GM19035 (cell line): ENCODE data around the gene EPHB2.

Experiments
- ATAC-seq: cut with Tn5 transposase; IDR thresholded peaks from one replicate; pipeline ENCODE4 v1.9.1; 2021; ENCODE audit not compliant: unreplicated experiment

The EPHB2 gene

GRCh38 chr1:22749919-22750684 lies 39.5 kb downstream of the EPHB2 start:
- ATAC-seq: no peak

GRCh38 chr1:22750685-22751051 lies 40.0 kb downstream of the EPHB2 start:
- no peak for ATAC-seq

- no peak for ATAC-seq
Measured at GRCh38 chr1:22751124-22751531, 40.5 kb downstream of the EPHB2 start.

- ATAC-seq: no peak
Measured at GRCh38 chr1:22752339-22752738, 41.7 kb downstream of the EPHB2 start.

- ATAC-seq: no peak
Measured at GRCh38 chr1:22753481-22753971, 42.9 kb downstream of the EPHB2 start.

GRCh38 chr1:22754106-22754768 lies 43.6 kb downstream of the EPHB2 start:
- peak; percentile 63 for ATAC-seq

- no peak for ATAC-seq
Measured at GRCh38 chr1:22754824-22755223, 44.2 kb downstream of the EPHB2 start.

- no peak for ATAC-seq
Measured at GRCh38 chr1:22755641-22756040, 45.0 kb downstream of the EPHB2 start.

GRCh38 chr1:22756125-22756735 lies 45.6 kb downstream of the EPHB2 start:
- no peak for ATAC-seq

- ATAC-seq: no peak
Measured at GRCh38 chr1:22760455-22760854, 49.8 kb downstream of the EPHB2 start.

- ATAC-seq: no peak
Measured at GRCh38 chr1:22761101-22761500, 50.5 kb downstream of the EPHB2 start.

GRCh38 chr1:22761821-22762220 lies 51.2 kb downstream of the EPHB2 start:
- no peak for ATAC-seq

GRCh38 chr1:22763487-22764200 lies 53.0 kb downstream of the EPHB2 start:
- peak; percentile 62 for ATAC-seq

GRCh38 chr1:22767852-22768251 lies 57.2 kb downstream of the EPHB2 start:
- ATAC-seq: no peak

GRCh38 chr1:22769932-22770331 lies 59.3 kb downstream of the EPHB2 start:
- ATAC-seq: no peak

GRCh38 chr1:22772014-22772413 lies 61.4 kb downstream of the EPHB2 start:
- ATAC-seq: no peak

- ATAC-seq: no peak
Measured at GRCh38 chr1:22773981-22774832, 63.6 kb downstream of the EPHB2 start.

- no peak for ATAC-seq
Measured at GRCh38 chr1:22774833-22775182, 64.2 kb downstream of the EPHB2 start.

GRCh38 chr1:22775478-22775877 lies 64.8 kb downstream of the EPHB2 start:
- ATAC-seq: no peak

- ATAC-seq: no peak
Measured at GRCh38 chr1:22776035-22776613, 65.5 kb downstream of the EPHB2 start.
